Caco-2 (cell line): ENCODE measurements around the gene ENOX1. TPM values are rescaled to one million over a fixed set of nuclear protein-coding genes. Genes with fewer than 3 reads are reported as not detected.

Experiments
- BruUV-seq: library from RNA; stranded (reverse); fragments of 400-500 nt; replicated peaks from 2 replicates; lab custom pipeline; 2021; lab: Mats Ljungman, UMichigan
- CTCF ChIA-PET: fragments of 300-600 bp; sonication (Branson Sonifier 250); formaldehyde crosslinking; loops from one replicate; lab custom pipeline; 2022; ENCODE audit warnings: antibody characterized with exemption; lab: Charles Lee
- POLR2A ChIA-PET: fragments of 300-600 bp; sonication (Branson Sonifier 250); formaldehyde crosslinking; loops from one replicate; lab custom pipeline; 2022; ENCODE audit warnings: antibody characterized with exemption; lab: Charles Lee
- DNase-seq, 2 experiments: peaks; one replicate each; pipeline versions ENCODE4 v3.0.0 to v3.0.0-alpha.2; 2020 to 2022
- H3K27me3 ChIP-seq: replicated peaks from 2 replicates; pipeline ENCODE4 v1.6.0; 2011; ENCODE audit warnings: low read length; ENCODE audit not compliant: control insufficient read depth, insufficient read depth
- H3K36me3 ChIP-seq: 2 replicates; pipeline ENCODE4 v1.5.1; 2011; ENCODE audit warnings: low read length; ENCODE audit not compliant: control insufficient read depth, insufficient read depth
- H3K4me1 ChIP-seq: fragments of 250-450 bp; sonication (Bioruptor Pico); 2 replicates; pipeline ENCODE4 v1.5.1; 2020; ENCODE audit warnings: mild to moderate bottlenecking
- H3K4me3 ChIP-seq: 2 replicates; pipeline ENCODE4 v1.5.1; 2011; ENCODE audit warnings: low read depth, mild to moderate bottlenecking, control low read depth, low read length
- H3K9me3 ChIP-seq: fragments of 250-450 bp; sonication (Bioruptor Pico); 2 replicates; pipeline ENCODE4 v1.5.1; 2020; ENCODE audit warnings: mild to moderate bottlenecking, moderate library complexity
- H3K27ac Mint-ChIP-seq: one replicate; pipeline ENCODE4 v1.8.0; 2022; ENCODE audit warnings: mixed read lengths; ENCODE audit not compliant: unreplicated experiment
- H3K27me3 Mint-ChIP-seq: one replicate; pipeline ENCODE4 v1.8.0; 2022; ENCODE audit warnings: mixed read lengths; ENCODE audit not compliant: insufficient read depth, unreplicated experiment
- H3K36me3 Mint-ChIP-seq: one replicate; pipeline ENCODE4 v1.8.0; 2022; ENCODE audit warnings: mild to moderate bottlenecking, mixed read lengths; ENCODE audit not compliant: insufficient read depth, unreplicated experiment
- H3K4me1 Mint-ChIP-seq: one replicate; pipeline ENCODE4 v1.8.0; 2022; ENCODE audit warnings: low read depth, mixed read lengths; ENCODE audit not compliant: unreplicated experiment
- H3K4me3 Mint-ChIP-seq: one replicate; pipeline ENCODE4 v1.8.0; 2022; ENCODE audit warnings: mild to moderate bottlenecking, moderate library complexity, mixed read lengths; ENCODE audit not compliant: unreplicated experiment
- H3K9me3 Mint-ChIP-seq: one replicate; pipeline ENCODE4 v1.8.0; 2022; ENCODE audit warnings: mixed read lengths; ENCODE audit not compliant: unreplicated experiment
- CTCF ChIP-seq, 2 experiments: fragments of 200-600 bp in 1 of 2; IDR thresholded peaks; 1 replicate in 1 of 2; 2 replicates in 1 of 2; pipeline versions ENCODE4 v1.5.1 to v1.8.0; 2011 to 2022; ENCODE audit warnings: antibody characterized with exemption in 1 of 2, control low read depth in 1 of 2, inconsistent platforms in 1 of 2, low read depth in 1 of 2, low read length in 1 of 2, mild to moderate bottlenecking in 1 of 2, moderate library complexity in 1 of 2; ENCODE audit not compliant: insufficient read depth in 1 of 2, severe bottlenecking in 1 of 2, unreplicated experiment in 1 of 2
- intact Hi-C: fragments of 100-400 bp; cut with micrococcal nuclease; formaldehyde crosslinking; loops from one replicate; pipeline ENCODE4 v1.10.0; 2022; ENCODE audit not compliant: unreplicated experiment
- total RNA-seq: library from RNA; stranded (reverse); gene quantifications from 2 replicates; pipeline ENCODE4 v1.2.3, GENCODE V29; 2022

The ENOX1 gene
- total RNA-seq, 1 experiment from 2014 or later = 9.1 TPM

DNA sequence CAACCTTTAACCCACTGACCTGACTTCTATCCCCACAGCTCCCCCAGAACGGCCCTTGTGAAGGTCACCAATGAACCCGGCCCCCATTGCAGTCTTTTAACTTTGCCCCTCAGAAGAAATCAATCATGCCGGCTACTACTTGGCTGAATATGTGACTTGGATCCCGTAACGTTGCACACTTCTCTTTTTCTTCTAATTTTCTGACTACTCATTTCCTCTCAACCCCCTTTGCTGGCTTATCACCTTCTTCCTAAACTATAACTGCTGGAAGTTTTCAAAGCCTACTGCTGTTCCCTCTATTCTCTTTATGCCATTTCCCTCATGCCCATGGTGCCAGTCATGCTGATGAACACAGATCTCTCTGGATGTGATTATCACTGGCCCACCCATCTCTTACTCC, 395.7 kb downstream of the ENOX1 start:
- ChIA-PET CTCF (no interaction called here), POLR2A (no interaction called here)
- Mint-ChIP-seq H3K4me3 (no peak overlapping the region), H3K9me3 (no peaks in the 10 kb centered on the region), H3K4me1 (peaks cover 19% of the 10 kb centered on the region), H3K27ac (no peak overlapping the region), H3K27me3 (no peaks in the 10 kb centered on the region), H3K36me3 (peaks cover 5% of the 10 kb centered on the region)
- H3K36me3 ChIP-seq = no peaks in the 10 kb centered on the region
- H3K27me3 ChIP-seq = no peaks in the 10 kb centered on the region
- H3K4me3 ChIP-seq = no peak overlapping the region
- DNase-seq = no peak
- BruUV-seq = no TSS peak
- no peaks in the 10 kb centered on the region for H3K9me3 ChIP-seq
- intact Hi-C loops = no loop called here
- TF ChIP-seq CTCF (IDR thresholded peaks at IDR 0.05; ENCODE audit: insufficient read depth in 1 of 2, low read depth in 1 of 2, low read length in 1 of 2, severe bottlenecking in 1 of 2, unreplicated experiment in 1 of 2) = no peak
- H3K4me1 ChIP-seq = peaks cover 40% of the 10 kb centered on the region

GRCh38 chr13:43390619-43391018, 396.2 kb downstream of the ENOX1 start:
- no TSS peak for BruUV-seq
- ChIA-PET POLR2A (no interaction called here), CTCF (no interaction called here)
- Mint-ChIP-seq H3K9me3 (no peaks in the 10 kb centered on the region), H3K27ac (no peak overlapping the region), H3K4me1 (peaks cover 19% of the 10 kb centered on the region), H3K4me3 (no peak overlapping the region), H3K36me3 (peaks cover 5% of the 10 kb centered on the region), H3K27me3 (no peaks in the 10 kb centered on the region)
- intact Hi-C loops = no loop called here
- Histone ChIP-seq H3K4me1 (peaks cover 40% of the 10 kb centered on the region), H3K27me3 (no peaks in the 10 kb centered on the region), H3K36me3 (no peaks in the 10 kb centered on the region), H3K9me3 (no peaks in the 10 kb centered on the region), H3K4me3 (no peak overlapping the region)
- no peak for TF ChIP-seq CTCF (IDR thresholded peaks at IDR 0.05; ENCODE audit: insufficient read depth in 1 of 2, low read depth in 1 of 2, low read length in 1 of 2, severe bottlenecking in 1 of 2, unreplicated experiment in 1 of 2)
- no peak for DNase-seq

DNA sequence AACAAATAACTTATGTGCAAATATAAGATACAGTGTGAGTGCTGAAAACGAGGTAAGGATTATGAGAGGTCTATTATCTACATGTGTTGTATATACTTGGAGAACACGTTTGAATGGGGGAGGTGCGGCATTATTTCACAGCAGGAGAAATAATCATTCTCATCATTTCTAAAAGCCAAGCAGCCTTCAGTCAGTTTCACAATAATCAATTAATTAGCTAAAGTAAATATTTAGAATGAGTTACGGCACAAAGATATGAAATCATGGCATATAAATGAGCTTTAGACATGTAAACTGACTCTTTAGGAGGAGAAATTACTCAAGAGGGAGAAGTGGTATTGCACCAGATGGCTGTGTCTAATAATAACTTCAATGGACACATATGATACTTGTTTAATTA, 396.8 kb downstream of the ENOX1 start:
- no peaks in the 10 kb centered on the region for H3K36me3 ChIP-seq
- no peak for TF ChIP-seq CTCF (IDR thresholded peaks at IDR 0.05; ENCODE audit: insufficient read depth in 1 of 2, low read depth in 1 of 2, low read length in 1 of 2, severe bottlenecking in 1 of 2, unreplicated experiment in 1 of 2)
- ChIA-PET CTCF (no interaction called here), POLR2A (no interaction called here)
- Mint-ChIP-seq H3K9me3 (no peaks in the 10 kb centered on the region), H3K4me3 (no peak overlapping the region), H3K27ac (no peak overlapping the region), H3K27me3 (no peaks in the 10 kb centered on the region), H3K36me3 (peaks cover 5% of the 10 kb centered on the region), H3K4me1 (peaks cover 19% of the 10 kb centered on the region)
- no TSS peak for BruUV-seq
- H3K4me3 ChIP-seq = no peak overlapping the region
- no peaks in the 10 kb centered on the region for H3K27me3 ChIP-seq
- no peak for DNase-seq
- intact Hi-C loops = loop anchor here (5.0 kb wide), 1 partner anchor 127 kb away; no protein-coding TSS in a partner anchor
- H3K9me3 ChIP-seq = no peaks in the 10 kb centered on the region
- peaks cover 40% of the 10 kb centered on the region for H3K4me1 ChIP-seq
